GM18870 (cell line): ENCODE measurements around the gene HSP90B1.

Experiments
- ATAC-seq: cut with Tn5 transposase; IDR thresholded peaks from one replicate; pipeline ENCODE4 v1.9.1; 2021; ENCODE audit warnings: moderate library complexity; ENCODE audit not compliant: unreplicated experiment

HSP90B1 gene

DNA sequence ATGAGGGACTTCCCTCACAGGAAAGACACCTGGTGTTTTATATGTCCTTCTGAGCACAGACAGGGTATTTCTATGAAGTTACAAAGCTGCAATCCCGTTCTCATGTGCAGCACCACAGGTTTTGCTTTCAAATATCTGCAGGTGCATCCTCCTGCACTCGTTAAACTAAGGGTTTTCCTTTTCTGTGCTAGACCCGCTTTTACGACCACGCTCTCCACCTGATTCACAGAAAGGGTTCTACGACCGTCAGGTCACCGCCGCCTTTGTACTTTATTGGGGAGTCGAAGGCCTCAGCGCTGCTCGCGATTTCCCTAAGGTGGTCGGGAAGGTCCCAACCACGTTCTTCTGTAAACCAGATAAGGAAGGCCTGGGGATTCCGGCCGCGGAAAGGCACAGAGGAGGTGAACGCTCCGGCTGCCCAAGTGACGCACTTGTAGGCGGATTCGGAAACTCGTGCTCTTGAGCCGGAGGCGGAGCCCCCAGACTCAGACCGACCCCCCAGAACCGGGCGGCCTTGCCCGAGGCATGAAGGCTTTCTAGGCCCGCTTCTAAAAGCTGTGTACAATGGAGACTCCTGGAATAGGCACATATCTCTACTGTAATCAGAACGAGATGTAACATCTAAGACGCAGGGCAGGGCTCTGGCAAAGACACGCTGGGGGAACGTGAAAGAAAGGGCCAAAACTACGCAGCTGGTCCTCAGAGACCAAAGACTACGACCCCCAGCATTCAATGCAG, 995 bp upstream of the HSP90B1 start:
- ATAC-seq, result peak; percentile 4

DNA sequence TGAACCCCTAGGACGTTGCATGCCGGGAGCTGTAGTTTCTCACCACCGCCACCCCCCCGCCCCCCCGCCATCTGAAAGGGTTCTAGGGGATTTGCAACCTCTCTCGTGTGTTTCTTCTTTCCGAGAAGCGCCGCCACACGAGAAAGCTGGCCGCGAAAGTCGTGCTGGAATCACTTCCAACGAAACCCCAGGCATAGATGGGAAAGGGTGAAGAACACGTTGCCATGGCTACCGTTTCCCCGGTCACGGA, 501 bp upstream of the HSP90B1 start:
- no peak for ATAC-seq

DNA sequence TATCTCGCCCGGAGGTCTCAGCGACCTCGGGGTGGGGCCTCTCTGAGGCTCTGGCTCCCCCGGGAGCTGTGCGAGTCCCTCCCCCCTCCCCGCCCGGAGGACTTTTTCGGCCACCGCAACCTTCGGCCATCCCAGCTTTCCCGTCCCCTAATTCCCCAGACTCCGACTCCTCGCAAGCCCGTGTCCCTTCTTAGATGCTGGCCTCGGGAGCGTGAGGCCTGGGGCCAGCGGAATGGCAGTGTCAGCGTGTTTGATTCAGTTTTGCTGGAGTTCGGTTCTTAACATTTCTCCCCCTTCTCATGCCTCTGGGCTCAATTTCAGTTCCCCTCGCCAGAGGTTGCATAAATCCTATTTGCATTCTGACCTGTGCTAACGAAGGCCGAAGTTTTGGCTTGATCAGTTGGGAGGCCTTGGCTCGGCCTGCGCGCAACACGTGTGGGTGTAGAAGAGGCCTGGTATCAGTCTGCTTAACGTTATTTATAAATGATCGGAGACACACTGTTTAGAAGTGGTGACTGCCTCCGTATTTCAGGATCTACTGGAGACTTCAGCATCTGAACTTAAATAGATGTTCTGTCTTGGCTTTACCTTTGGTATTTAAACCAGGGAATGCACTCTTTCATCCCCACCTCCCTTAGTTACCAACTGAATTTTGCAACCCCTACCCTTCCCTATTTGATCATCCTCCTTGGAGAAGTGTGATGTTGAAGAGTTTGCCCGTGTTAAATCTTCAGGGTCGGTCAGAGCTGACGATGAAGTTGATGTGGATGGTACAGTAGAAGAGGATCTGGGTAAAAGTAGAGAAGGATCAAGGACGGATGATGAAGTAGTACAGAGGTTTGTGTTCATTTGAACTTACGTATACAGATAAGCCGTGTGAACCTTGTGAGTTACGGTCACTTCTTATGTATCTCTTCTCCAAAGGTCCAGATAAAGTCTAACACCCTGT, 851 bp downstream of the HSP90B1 start:
- no peak for ATAC-seq

DNA sequence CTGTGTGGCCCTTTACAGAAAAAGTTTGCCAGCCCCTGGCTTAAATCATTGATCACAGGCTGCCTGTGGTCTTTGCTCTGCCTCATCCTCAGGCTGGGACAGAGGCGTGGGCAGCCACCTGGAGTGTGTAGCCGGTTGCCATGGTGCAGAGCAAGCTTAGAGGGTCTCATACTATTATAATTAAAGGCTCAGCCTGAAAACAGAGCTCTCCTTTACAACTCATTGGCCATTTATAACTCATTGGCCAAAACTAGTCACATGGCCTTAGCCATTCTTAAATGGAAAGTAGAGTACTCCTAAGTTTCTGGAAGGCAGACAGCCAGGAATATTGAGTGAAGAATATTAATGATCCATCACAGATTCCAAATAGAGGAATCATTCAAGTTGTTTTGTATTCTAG, 3.0 kb downstream of the HSP90B1 start:
- ATAC-seq, result no peak

DNA sequence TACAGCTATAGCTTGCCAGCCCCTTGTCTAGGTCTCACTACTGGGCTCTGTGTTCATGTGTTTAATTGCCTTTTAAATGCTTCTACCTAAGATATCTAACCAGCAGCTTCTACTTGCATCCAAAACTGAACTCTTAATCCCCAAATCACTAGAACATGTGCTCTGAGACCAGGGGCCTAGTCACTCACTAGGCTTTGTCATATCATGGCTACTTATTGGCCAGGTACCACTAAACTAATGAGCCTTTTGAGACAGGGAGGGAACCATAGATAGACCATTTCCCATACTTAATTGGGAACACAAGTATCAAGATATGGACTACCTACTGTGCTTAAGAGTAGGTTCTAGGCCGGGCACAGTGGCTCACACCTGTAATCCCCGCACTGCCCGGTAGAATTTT, 6.5 kb downstream of the HSP90B1 start:
- no peak for ATAC-seq

DNA sequence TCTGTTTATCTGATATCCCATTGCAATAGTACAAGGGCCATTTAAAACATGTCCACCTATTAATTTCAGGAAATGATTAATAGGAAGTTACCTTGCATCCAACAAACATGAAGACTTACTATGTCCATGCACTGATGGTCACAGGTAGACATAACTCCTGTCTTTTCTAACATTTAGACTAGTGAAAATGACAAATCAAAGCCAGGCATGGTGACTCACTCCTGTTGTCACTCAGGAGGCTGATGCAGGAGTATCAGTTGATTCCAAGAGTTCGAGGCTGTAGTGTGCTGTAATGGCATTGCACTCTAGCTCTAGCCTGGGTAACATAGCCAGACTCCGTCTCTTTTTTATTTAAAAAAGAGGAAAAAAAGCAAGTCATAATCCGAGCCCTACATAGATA, 14.8 kb downstream of the HSP90B1 start:
- no peak for ATAC-seq

DNA sequence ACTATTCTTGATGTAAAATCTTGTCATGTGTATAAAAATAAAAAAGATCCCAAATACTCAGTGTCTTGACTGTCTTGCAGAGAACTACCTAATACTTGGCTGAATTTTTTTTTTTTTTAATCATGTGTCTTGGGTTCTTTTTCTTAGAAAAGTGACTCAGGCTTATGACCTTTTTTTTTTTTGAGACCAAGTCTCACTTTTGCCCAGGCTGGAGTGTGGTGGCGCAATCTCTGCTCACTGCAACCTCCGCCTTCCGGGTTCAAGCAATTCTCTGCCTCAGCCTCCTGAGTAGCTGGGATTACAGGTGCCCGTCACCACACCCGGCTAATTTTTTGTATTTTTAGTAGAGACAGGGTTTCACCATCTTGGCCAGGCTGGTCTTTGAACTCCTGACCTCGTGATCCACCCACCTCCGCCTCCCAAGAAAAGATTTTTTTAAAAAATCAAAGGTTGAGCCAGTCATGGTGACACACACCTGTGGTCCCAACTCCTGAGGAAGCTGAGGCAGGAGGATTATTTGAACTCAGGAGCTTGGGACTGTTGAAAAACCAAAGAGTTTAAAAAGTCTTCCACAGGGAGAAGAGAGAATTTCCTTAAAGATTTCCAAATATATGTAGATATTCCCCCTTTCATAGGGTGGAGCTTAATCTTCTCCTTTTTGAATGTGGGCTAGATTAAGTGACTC, 17.8 kb downstream of the HSP90B1 start:
- ATAC-seq, result no peak

DNA sequence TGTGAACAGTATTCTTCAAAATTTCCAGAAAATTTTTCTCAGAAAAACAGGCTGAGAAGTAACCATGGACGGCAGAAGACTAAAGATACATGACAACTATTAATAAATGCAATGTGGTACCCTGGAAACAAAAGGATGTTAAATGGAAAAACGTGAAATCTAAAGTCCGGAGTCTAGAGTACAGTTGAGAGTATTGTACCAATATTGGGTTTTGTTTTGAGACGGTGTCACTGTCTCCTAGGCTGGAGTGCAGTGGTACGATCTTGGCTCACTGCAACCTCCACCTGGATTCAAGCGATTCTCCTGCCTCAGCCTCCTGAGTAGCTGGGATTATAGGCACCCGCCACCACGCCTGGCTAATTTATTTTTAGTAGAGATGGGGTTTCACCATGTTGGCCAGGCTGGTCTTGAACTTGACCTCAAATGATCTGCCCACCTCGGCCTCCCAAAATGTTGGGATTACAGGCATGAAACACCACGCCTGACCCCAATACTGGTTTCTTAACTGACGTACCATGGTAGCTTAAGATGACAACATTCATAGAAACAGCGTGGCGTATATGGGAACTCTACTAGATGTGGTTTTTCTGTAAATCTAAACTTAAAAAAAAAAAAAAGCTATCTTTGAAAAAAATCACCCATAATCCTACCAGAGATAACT, 18.7 kb downstream of the HSP90B1 start:
- ATAC-seq, result no peak

DNA sequence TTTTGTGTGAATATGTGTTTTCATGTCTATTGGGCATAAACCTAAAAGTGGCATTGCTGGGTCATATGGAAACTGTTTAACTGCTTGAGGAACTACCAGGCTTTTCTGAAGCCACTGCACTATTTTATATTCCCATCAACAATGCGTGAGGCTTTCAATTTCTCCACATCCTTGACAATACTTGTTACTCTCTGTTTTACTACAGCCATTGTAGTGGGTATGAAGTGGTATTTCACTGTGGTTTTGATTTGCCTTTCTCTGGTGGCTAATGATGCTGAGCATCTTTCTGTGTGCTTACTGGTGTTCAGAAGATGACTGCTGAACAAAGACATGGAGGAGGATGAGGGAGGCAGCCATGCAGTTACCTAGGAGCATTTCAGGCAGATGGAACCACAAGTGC, 22.3 kb downstream of the HSP90B1 start:
- ATAC-seq, result no peak

DNA sequence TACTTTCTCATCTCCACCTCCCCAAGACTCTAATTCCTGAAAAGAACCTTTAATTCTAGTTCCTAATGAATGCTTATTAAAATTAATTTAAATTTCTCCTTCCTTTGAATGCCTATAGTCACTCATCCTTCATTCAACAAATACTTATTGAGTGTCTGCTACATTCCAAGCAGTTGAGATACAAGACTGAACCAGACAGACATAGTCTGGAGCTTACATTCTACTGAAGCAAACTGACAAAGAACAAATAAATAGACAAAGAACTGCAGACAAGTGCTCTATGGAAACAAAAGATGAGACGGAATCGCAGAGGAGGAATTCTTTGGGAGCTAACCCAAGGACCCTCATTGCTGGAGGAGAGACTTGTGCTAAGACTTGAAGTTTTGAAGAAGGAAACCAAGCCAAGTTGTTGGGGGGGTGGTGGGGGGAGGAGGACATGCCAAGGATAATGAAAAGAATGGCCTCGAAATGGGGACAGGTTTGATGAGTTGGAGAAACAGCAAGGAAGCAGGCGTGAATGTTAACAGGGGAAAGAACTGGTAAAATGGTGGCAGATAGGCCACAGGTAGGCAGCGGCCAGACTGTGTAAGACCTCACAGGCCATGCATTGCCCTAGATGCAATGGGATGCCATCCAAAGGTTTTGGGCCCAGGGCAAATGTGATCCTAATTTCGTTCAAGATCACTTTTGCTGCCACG, 25.8 kb downstream of the HSP90B1 start:
- no peak for ATAC-seq

DNA sequence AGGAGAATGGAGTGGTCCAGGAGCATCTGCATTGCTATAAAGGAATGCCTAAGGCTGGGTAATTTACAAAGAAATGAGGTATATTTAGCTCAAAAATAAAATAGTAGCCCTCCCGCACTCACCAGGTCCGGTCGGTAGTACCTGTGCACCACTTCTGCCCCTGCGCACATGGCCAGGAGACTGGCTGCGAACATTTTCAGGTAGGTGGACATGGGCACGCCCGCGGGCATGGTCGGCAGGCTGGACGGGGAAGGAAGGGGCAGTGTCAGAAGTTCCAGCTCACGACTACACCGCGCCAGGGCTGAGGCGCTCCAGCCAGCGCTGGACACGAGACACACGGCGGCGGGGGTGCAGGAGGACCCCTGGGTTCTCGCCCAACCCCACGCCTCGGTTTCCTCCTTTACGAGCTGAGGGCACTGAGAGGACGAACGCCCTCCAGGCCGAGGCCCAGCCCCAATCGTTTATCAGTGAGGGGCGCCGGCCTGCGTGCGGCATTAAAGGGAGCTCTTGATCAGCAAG, 26.4 kb downstream of the HSP90B1 start:
- peak; percentile 17 for ATAC-seq

DNA sequence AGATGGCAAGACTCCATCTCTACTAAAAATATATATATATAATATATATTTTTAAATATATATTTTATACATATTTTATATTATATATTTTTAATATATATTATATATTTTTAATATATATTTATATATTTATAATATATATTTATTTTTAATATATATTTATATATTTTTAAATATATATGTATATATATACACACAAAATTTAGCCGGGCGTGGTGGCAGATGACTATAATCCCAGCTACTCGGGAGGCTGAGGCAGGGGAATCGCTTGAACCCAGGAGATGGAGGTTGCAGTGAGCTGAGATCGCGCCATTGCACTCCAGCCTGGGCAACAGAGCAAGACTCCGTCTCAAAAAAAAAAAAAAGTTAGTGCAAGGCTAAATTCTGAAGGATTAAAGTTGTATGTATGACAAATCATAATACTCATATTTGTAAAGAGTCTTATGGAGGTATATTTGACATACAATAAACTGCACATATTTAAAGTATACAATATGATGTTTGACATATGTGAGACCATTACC, 27.7 kb downstream of the HSP90B1 start:
- ATAC-seq, result no peak

DNA sequence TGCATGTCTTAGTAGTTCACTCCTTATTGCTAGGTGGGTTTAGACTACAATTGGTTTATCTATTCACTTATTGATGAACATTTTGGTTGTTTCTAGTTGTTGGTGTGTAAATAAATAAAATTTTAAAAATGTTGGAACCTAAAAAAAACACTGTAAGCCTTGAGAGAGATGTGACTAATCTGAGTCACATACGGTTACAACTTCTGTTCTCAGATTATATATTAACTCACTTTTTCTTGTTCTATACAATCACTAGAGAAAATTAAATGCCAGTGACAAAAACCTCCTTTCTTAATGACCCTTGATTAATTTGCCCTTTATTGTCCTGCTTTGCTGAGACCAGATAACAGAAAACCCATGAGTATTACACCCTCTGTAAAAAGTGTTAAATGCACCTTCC, 28.4 kb downstream of the HSP90B1 start:
- ATAC-seq, result no peak

DNA sequence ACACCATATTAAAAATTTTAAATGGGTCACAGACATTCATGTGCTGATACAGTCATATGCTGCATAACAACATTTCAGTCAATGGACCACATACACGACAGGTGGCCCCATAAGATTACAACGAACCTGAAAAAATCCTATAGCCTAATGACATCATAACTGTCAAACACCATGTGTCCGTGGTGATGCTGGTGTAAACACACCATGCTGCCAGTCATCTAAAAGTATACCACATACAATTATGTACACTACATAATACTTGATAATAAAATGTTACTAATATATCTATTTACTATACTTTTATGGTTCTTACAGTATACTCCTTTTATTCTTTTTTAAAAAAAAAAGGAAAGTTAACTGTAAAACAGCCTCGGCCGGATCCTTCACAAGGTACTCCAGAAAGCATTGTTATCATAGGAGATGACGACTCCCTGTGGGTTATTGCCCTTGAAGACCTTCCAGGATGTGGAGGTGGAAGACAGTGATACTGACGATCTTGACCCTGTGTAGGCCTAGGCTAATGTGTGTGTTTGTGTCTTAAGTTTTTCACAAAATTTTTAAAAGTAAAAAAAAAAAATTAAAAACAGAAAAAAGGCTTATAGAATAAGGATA, 30.5 kb downstream of the HSP90B1 start:
- no peak for ATAC-seq

DNA sequence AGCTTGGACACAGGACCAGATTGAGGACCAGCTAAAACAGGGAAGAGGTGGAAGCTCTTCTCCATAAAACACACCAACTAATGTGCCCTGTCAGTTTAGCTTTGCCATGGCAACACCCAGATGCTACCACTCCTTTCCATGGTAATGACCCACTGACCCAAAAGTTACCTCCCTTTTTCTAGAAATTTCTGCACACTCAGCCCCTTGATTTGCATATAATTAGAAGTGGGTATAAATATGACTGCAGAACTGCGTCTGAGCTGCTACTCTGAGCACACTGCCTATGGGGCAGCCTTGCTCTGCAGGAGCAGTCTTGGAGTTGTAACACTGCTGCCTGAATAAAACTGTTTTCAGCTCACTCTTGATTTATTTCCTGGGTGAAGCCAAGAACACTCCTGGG, 32.3 kb downstream of the HSP90B1 start:
- ATAC-seq, result no peak

DNA sequence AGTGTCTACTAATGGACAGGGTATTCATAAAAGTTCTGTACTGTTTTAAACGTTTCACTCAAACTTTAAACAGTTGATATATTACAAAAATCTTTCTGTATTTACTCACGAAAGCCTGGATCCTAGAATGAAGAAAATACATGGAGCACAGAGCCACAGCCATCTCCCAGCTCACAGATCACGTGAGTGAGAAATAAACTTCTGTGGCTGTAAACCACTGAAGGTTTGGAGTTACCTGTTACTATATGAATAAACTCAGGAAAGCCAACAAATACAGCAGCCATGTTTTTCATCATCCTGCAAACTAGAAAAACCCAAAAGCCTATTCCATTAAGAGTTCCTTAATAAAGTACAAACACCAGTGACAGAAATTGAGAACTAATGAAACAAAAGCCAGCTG, 34.6 kb downstream of the HSP90B1 start:
- ATAC-seq, result no peak

DNA sequence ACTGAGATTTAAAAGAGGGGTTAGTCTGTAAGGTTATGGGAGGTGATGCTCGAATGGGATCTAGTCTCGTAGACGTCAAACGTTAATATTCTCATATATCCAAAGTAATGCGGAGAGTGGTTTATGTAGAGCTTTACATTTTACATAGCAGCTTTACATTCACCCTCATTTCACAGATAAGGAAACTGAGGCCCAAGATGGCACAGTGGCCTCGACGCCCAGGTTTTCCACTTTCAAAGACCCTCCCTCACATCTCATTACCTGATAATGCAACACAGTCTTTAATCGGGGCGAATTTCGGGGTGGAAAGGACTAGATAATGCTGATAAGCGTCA, 35.0 kb downstream of the HSP90B1 start:
- no peak for ATAC-seq

DNA sequence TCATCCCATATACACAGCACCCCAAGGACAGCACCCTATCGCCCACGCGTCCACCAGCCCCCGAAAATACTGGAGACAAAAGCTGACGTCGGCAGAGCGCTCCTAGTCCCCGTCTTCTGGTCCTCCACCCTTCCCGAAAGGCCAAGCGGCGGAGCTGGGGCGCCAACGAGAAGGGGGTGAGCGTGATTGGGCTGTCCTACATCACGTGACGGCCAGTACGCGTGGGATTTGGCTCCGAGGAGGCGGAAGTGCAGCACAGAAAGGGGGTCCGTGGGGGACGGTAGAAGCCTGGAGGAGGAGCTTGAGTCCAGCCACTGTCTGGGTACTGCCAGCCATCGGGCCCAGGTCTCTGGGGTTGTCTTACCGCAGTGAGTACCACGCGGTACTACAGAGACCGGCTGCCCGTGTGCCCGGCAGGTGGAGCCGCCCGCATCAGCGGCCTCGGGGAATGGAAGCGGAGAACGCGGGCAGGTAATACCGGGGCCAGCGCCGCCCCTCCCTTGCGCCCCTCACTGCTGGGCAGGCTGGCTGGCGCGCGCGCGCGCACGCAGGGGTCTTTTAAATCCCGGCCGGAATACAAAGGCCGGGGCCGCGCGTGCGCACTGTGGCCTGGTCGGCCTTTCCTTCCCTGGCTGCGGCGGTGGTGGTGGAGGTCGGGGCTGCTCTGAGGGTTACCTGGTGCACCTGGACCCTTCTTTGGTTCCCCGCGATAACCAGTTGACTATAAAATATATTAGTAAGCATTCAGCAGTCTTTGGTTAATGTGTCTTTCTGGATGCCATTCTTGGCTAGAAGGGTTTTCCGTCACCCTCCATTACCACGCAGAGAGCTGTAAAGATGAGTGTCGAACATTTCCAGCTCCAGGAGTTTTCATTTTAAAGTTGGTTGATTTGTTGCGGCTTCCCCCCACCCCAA, 35.6 kb downstream of the HSP90B1 start, which contains the start of gene TDG:
TSS of gene TDG (plus strand) at position 283 of the 915 bp plus-strand sequence. CDS start at position 449, 166 bp downstream.
- ATAC-seq, result peak; percentile 86

DNA sequence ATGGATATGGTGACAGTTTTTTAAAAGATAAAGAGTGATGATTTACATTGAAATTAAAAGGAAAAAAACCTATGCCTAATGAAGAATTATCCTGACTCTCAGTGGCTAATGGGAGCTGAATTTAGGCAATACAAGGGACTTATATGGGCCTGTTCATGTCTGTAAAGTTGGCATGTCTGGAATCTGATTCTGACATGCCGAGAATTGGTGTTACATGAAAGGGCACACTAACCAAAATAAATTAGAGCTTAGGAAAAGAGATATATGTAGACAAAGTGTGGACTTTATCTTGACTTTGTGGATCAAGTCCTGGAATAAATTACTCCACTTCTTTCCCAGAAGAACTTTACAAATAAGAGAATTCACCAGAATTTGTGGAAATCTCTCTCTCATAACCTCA, 36.5 kb downstream of the HSP90B1 start:
- no peak for ATAC-seq
